Liver (tissue), 3 donors: ENCODE data around the gene YIPF1.

Experiments
- CTCF ChIP-seq: fragments of 150-350 bp; IDR thresholded peaks from 2 replicates; pipeline ENCODE4 v1.5.1; 2017; ENCODE audit warnings: improper control_type of control experiment, low read depth, low read length; ENCODE audit not compliant: missing input control
- FOXA1 ChIP-seq: IDR thresholded peaks from 2 replicates; pipeline ENCODE4 v1.6.1; 2016; ENCODE audit warnings: antibody characterized with exemption
- GABPA ChIP-seq, 2 donors: IDR thresholded peaks in 1 of 2; conservative IDR thresholded peaks in 1 of 2; 2 replicates each; pipeline ENCODE4 v1.6.1; 2016; ENCODE audit warnings: antibody characterized with exemption in 2 of 2, mild to moderate bottlenecking in 1 of 2, moderate library complexity in 1 of 2
- HNF4G ChIP-seq: IDR thresholded peaks from 2 replicates; pipeline ENCODE4 v1.6.1; 2016; ENCODE audit warnings: antibody characterized with exemption
- MAX ChIP-seq: IDR thresholded peaks from 2 replicates; pipeline ENCODE4 v1.6.1; 2016; ENCODE audit warnings: antibody characterized with exemption
- RAD21 ChIP-seq, 2 donors: IDR thresholded peaks; 2 replicates each; pipeline ENCODE4 v1.6.1; 2016; ENCODE audit warnings: antibody characterized with exemption in 2 of 2, mild to moderate bottlenecking in 2 of 2
- REST ChIP-seq: IDR thresholded peaks from 2 replicates; pipeline ENCODE4 v1.6.1; 2016; ENCODE audit warnings: antibody characterized with exemption, mild to moderate bottlenecking
- RXRA ChIP-seq, 2 donors: IDR thresholded peaks; 2 replicates each; pipeline ENCODE4 v1.6.1; 2017 to 2018; ENCODE audit warnings: antibody characterized with exemption in 2 of 2, mild to moderate bottlenecking in 1 of 2
- SP1 ChIP-seq: IDR thresholded peaks from 2 replicates; pipeline ENCODE4 v1.6.1; 2018; ENCODE audit warnings: antibody characterized with exemption, mild to moderate bottlenecking
- TAF1 ChIP-seq: conservative IDR thresholded peaks from 2 replicates; pipeline ENCODE4 v1.6.1; 2016; ENCODE audit warnings: antibody characterized with exemption, mild to moderate bottlenecking
- YY1 ChIP-seq: IDR thresholded peaks from 2 replicates; pipeline ENCODE4 v1.6.1; 2016; ENCODE audit warnings: antibody characterized with exemption, mild to moderate bottlenecking
- donor health status: healthy.
- donor health status: healthy.

- no peak for TF ChIP-seq CTCF
- TF ChIP-seq YY1: no peak
- TF ChIP-seq SP1: no peak
- no peak for TF ChIP-seq RAD21 (IDR thresholded peaks at IDR 0.05)
- TF ChIP-seq REST: no peak
- TF ChIP-seq FOXA1: no peak
- no peak for TF ChIP-seq GABPA (IDR thresholded peaks at IDR 0.05 in 1 of 2, conservative IDR thresholded peaks at IDR 0.05 in 1 of 2)
- no peak for TF ChIP-seq TAF1
- no peak for TF ChIP-seq RXRA (IDR thresholded peaks at IDR 0.05)
- TF ChIP-seq HNF4G: no peak
- no peak for TF ChIP-seq MAX
Observed at GRCh38 chr1:53934170-53934765, 44.7 kb upstream of the YIPF1 start.
